HG03045 (cell line): ENCODE results near the gene NOP53.
"Not testable (repeated sequence)": the region's sequence is repeated elsewhere in the genome, so short reads cannot be mapped to it uniquely, and the experiment has no call there.

Source experiments
- ATAC-seq: cut with Tn5 transposase; IDR thresholded peaks from one replicate; pipeline ENCODE4 v1.9.1; 2021; ENCODE audit warnings: mild to moderate bottlenecking, moderate library complexity; ENCODE audit not compliant: unreplicated experiment

Gene NOP53

GRCh38 chr19:47769534-47769933 is 24.2 kb downstream of the NOP53 start:
- no peak for ATAC-seq

DNA sequence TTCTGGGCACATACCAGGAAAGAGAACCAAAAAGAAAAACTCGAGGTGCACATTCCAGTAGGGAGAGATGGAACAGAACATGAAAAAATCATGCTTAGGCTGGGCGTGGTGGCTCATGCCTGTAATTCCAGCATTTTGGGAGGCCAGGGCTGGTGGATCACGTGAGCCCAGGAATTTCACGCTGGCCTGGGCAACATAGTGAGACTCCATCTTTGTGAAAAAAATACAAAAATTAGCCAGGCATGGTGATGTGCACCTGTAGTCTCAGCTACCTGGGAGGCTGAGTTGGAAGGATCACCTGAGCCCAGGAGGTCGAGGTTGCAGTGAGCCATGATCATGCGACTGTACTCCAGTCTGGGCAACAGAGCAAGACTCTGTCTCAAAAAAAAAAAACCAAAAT is 25.9 kb downstream of the NOP53 start:
- ATAC-seq: not testable (repeated sequence)

- no peak for ATAC-seq
Measured at GRCh38 chr19:47776568-47776967, 31.2 kb downstream of the NOP53 start.

DNA sequence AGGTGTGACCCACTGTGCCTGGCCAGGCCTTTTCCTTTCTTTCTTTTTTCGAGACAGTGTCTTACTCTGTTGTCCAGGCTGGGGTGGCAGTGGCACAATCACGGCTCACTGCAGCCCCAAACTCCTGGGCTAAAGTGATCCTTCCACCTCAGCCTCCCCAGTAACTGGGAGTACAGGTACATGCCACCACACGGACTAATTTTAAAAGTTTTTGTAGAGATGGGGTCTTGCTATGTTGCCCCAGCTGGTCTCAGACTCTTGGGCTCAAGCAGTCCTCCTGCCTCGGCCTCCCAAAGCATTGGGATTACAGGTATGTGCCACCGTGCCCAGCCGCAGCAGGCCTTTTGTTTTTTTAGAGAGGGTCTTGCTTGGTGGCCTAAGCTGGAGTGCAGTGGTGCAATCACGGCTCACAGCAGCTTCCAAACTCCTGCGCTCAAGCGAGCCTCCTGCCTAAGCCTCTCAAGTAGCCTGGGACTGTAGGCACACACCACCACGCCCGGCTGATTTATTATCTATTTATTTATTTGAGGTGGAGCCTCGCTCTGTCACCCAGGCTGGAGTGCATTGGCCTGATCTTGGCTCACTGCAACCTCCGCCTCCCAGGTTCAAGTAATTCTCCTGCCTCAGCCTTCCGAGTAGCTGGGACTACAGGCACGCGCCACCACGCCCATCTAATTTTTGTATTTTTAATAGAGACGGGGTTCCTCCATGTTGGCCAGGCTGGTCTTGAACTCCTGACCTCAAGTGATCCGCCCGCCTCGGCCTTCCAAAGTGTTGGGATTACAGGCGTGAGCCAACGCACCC is 32.1 kb downstream of the NOP53 start:
- ATAC-seq: not testable (repeated sequence)

DNA sequence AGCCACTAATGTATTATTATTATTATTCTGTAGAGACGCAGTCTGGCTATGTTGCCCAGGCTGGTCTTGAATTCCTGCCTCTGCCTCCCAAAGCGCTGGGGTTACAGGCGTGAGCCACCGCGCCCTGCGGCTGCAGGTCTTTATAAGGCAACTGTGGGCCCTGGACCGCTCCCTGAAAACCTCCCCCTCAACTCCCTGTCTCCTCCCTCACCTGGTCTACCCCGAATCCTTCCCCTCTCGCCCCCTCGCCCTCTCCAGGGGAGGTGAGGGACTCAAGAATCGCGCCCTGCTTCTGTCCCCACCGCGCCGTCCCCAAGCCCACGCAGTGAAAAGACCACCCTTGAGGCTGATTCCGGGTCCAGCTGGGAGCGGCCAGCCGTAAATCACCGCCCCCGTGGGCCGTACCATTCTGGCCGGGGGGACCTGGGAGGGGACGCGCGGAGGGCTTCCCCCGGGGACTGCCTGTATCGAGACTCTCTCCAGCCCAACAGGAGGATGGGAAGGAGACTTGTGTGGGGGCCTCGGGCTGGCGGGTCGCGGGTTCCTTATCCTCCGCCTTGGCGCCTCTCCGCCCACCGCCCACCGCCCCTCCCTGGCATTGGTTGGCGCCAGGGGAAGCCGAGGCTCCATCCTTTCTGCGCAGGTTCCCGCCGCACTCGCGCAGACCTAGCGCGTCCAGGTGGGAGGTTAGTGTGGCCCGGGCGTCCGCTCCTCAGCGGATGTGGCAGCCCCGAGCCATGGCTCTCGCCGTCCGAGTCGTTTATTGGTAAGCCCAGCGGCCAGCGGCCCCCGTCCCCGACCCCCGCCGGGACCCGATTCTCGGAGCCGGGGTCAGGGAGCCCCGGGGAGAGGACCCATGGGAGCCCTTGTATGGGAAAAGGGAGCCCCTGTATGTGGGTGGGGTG is 33.0 kb downstream of the NOP53 start, which contains the start of gene SELENOW:
TSS of gene SELENOW (plus strand) at position 655 of the 905 bp plus-strand sequence. CDS start at position 738, 83 bp downstream.
- peak; percentile 69 for ATAC-seq

DNA sequence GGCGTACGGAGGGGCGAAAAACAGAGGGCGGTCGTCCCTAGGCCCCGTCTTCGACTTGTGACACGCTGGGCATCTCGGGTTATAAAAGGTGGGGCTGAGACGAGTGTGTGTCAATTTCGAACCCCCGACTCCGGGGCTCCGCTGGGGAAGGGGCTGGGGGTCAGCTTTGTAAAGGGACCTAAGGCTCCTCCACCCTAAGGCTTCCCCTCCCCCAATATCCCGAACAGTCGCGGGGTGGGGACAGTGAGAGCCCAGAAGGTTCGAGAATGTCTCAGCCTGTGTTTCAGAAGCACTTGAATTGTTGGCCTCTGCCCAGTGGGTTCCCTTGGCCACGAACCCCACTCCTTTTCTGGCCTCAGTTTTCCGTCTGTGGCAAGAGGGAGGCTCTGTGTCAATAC is 33.6 kb downstream of the NOP53 start:
- no peak for ATAC-seq

- no peak for ATAC-seq
Measured at GRCh38 chr19:47779524-47780214, 34.3 kb downstream of the NOP53 start.

DNA sequence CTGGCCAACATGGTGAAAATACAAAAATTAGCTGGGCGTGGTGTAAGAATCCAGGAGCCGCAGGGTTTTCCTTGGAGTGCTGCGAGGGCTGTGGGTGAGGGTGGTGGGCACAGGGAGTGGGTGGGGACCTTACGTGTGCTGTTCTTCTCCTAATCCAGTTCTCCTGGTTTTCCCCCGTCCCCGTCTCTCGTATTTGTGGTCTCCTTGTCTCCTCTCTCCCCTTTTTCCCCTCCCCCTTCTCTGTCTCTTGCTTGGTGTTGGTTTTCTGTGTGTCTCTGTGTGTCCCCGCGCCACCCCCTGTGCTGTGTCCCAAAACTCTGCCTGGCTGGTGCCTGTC is 34.8 kb downstream of the NOP53 start:
- ATAC-seq: no peak

- no peak for ATAC-seq
Measured at GRCh38 chr19:47781590-47782262, 36.4 kb downstream of the NOP53 start.

GRCh38 chr19:47786566-47786965 is 41.2 kb downstream of the NOP53 start:
- ATAC-seq: no peak

- ATAC-seq: not testable (repeated sequence)
Measured at GRCh38 chr19:47787307-47787706, 42.0 kb downstream of the NOP53 start.

DNA sequence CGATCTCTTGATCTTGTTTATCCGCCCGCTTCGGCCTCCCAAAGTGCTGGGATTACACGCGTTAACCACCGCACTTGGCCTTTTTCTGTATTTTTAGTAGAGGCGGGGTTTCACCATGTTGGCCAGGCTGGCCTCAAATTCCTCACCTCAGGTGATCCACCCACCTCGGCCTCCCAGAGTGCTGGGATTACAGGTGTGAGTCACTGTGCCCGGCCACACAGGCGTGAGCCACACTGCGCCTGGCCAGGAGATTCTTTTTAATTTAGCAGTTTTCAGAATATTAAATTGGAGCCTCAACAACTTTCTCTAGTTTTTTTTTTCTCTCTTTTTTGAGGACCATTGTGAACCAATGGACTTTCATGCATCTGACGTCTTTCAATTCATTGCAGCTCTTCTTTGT is 44.5 kb downstream of the NOP53 start:
- ATAC-seq: not testable (repeated sequence)

GRCh38 chr19:47790398-47790814 is 45.1 kb downstream of the NOP53 start:
- ATAC-seq: no peak

- ATAC-seq: no peak
Measured at GRCh38 chr19:47792616-47793015, 47.3 kb downstream of the NOP53 start.

DNA sequence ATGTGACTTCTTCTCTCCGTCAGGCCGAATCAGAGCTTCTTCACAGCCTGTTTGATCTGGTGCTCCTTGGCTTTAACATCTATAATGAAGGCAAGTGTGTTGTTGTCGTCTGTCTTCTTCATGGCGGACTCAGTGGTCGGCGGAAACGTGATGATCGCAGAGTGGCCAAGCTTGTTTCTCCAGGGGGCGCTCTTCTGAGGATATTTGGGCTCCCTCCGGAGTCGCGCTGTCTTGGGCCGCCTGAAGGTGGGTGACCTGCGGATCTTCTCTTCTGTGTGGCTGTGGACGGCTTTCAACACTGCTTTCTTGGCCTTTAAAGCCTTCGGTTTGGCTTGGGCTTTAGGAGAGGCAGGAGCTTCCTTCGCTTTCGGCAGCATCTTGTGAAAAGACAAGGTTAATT is 49.2 kb downstream of the NOP53 start:
- ATAC-seq: no peak

- no peak for ATAC-seq
Measured at GRCh38 chr19:47796785-47797184, 51.4 kb downstream of the NOP53 start.

GRCh38 chr19:47797996-47798903 is 52.9 kb downstream of the NOP53 start:
- no peak for ATAC-seq

GRCh38 chr19:47798904-47799266 is 53.5 kb downstream of the NOP53 start:
- no peak for ATAC-seq

GRCh38 chr19:47801270-47801669 is 55.9 kb downstream of the NOP53 start:
- ATAC-seq: no peak
